H1 (cell line): ENCODE measurements around the gene CACNA1B. TPM values are rescaled to one million over a fixed set of nuclear protein-coding genes. Genes with fewer than 3 reads are reported as not detected.
A peak's percentile ranks its signal among the peaks of the same experiment; 100 is the strongest.
"Not testable (repeated sequence)": the region's sequence is repeated elsewhere in the genome, so short reads cannot be mapped to it uniquely, and the experiment has no call there.

Experiments
- CTCF ChIA-PET: fragments of 300-600 bp; sonication (Branson Sonifier 250); formaldehyde crosslinking; loops from one replicate; lab custom pipeline; 2021; ENCODE audit not compliant: partially characterized antibody; lab: Charles Lee
- POLR2A ChIA-PET: fragments of 300-600 bp; sonication (Branson Sonifier 250); formaldehyde crosslinking; loops from one replicate; lab custom pipeline; 2021; ENCODE audit warnings: inconsistent platforms; ENCODE audit not compliant: partially characterized antibody; lab: Charles Lee
- DNase-seq, 2 experiments: peaks; one replicate each; pipeline versions ENCODE4 v3.0.0 to v3.0.0-alpha.2; 2010 to 2022; ENCODE audit warnings: low spot score in 2 of 2, low read depth in 1 of 2, mixed read lengths in 1 of 2
- FAIRE-seq: peaks from 2 replicates; lab custom pipeline; 2011; peaks lifted over from hg19 to GRCh38; lab: Jason Lieb, UNC
- H2AFZ ChIP-seq: 2 replicates; pipeline ENCODE4 v1.8.1; 2012; ENCODE audit warnings: low read length, inconsistent platforms
- H2AK5ac ChIP-seq: 2 replicates; pipeline ENCODE4 v1.6.1; 2013; ENCODE audit warnings: low read depth, low read length
- H2BK120ac ChIP-seq: replicated peaks from 2 replicates; pipeline ENCODE3; 2013; ENCODE audit warnings: low read depth, low read length, inconsistent platforms
- H2BK12ac ChIP-seq: 2 replicates; pipeline ENCODE4 v1.6.1; 2013; ENCODE audit warnings: low read depth, low read length
- H2BK15ac ChIP-seq: 2 replicates; pipeline ENCODE4 v1.6.1; 2013; ENCODE audit warnings: low read length
- H2BK20ac ChIP-seq: 2 replicates; pipeline ENCODE4 v1.6.1; 2013; ENCODE audit warnings: low read length
- H2BK5ac ChIP-seq: 2 replicates; pipeline ENCODE4 v1.6.1; 2013; ENCODE audit warnings: low read depth, low read length
- H3K14ac ChIP-seq: 2 replicates; pipeline ENCODE4 v1.6.1; 2013; ENCODE audit warnings: inconsistent platforms; ENCODE audit not compliant: insufficient read length
- H3K18ac ChIP-seq: 2 replicates; pipeline ENCODE4 v1.6.1; 2013; ENCODE audit warnings: low read length; ENCODE audit errors: extremely low read depth
- H3K23ac ChIP-seq: 2 replicates; pipeline ENCODE4 v1.6.1; 2013; ENCODE audit warnings: inconsistent platforms; ENCODE audit not compliant: insufficient read length
- H3K23me2 ChIP-seq: 2 replicates; pipeline ENCODE4 v1.6.1; 2013; ENCODE audit warnings: low read depth, low read length
- H3K27ac ChIP-seq: 2 replicates; pipeline ENCODE4 v1.6.1; 2011; ENCODE audit warnings: low read depth, low read length, inconsistent platforms
- H3K27me3 ChIP-seq, 4 experiments: replicated peaks in 1 of 4; 1 replicate in 1 of 4; 2 replicates in 3 of 4; pipeline versions ENCODE4 v1.6.1 to v1.8.1; 2011 to 2013; ENCODE audit warnings: low read length in 3 of 4, mild to moderate bottlenecking in 3 of 4, inconsistent platforms in 2 of 4, mixed read lengths in 2 of 4, moderate library complexity in 1 of 4; ENCODE audit not compliant: control insufficient read depth in 3 of 4, insufficient read depth in 3 of 4; ENCODE audit errors: extremely low read depth in 1 of 4
- H3K36me3 ChIP-seq, 4 experiments: 2 replicates each; pipeline versions ENCODE4 v1.6.1 to v1.8.1; 2011 to 2013; ENCODE audit warnings: mild to moderate bottlenecking in 4 of 4, low read length in 3 of 4, moderate library complexity in 2 of 4, control low read depth in 1 of 4, inconsistent platforms in 1 of 4; ENCODE audit not compliant: insufficient read depth in 4 of 4, control insufficient read depth in 2 of 4
- H3K4ac ChIP-seq: replicated peaks from 2 replicates; pipeline ENCODE3; 2013; ENCODE audit warnings: low read length, low read depth, mixed read lengths, inconsistent platforms; ENCODE audit not compliant: insufficient read length
- H3K4me1 ChIP-seq, 4 experiments: replicated peaks in 1 of 4; 1 replicate in 1 of 4; 2 replicates in 3 of 4; pipeline versions ENCODE4 v1.6.1 to v1.8.1; 2011 to 2013; ENCODE audit warnings: low read length in 3 of 4, inconsistent platforms in 2 of 4, mixed read lengths in 1 of 4; ENCODE audit not compliant: insufficient read depth in 4 of 4, control insufficient read depth in 3 of 4
- H3K4me2 ChIP-seq, 2 experiments: 2 replicates each; pipeline versions ENCODE4 v1.6.1 to v1.8.1; 2011 to 2013; ENCODE audit warnings: low read depth in 2 of 2, low read length in 2 of 2, control low read depth in 1 of 2, inconsistent platforms in 1 of 2, mild to moderate bottlenecking in 1 of 2; ENCODE audit not compliant: insufficient read depth in 1 of 2
- H3K4me3 ChIP-seq, 4 experiments: fragments of 200-600, 300-600 bp in 1 of 4; sonication (generic), shearing (Covaris generic), sonication (Bioruptor Twin) in 1 of 4; 2 replicates each; pipeline versions ENCODE4 v1.5.1 to v1.8.1; 2011 to 2016; ENCODE audit warnings: low read length in 4 of 4, low read depth in 3 of 4, control low read depth in 2 of 4, inconsistent platforms in 2 of 4, mild to moderate bottlenecking in 2 of 4, mixed read lengths in 1 of 4, moderate library complexity in 1 of 4; ENCODE audit not compliant: insufficient read depth in 2 of 4; ENCODE audit errors: extremely low read depth in 1 of 4
- H3K56ac ChIP-seq: replicated peaks from 2 replicates; pipeline ENCODE3; 2013; ENCODE audit warnings: low read depth, mild to moderate bottlenecking, mixed read lengths, low read length, inconsistent platforms; ENCODE audit not compliant: insufficient read length
- H3K79me1 ChIP-seq: 2 replicates; pipeline ENCODE4 v1.6.1; 2013; ENCODE audit warnings: low read depth, low read length, control low read depth
- H3K79me2 ChIP-seq, 2 experiments: 2 replicates each; pipeline versions ENCODE4 v1.6.1 to v1.8.1; 2012 to 2013; ENCODE audit warnings: low read length in 2 of 2, mild to moderate bottlenecking in 2 of 2, inconsistent platforms in 1 of 2; ENCODE audit not compliant: insufficient read depth in 2 of 2, control insufficient read depth in 1 of 2
- H3K9ac ChIP-seq, 4 experiments: replicated peaks in 1 of 4; 1 replicate in 1 of 4; 2 replicates in 3 of 4; pipeline versions ENCODE4 v1.6.1 to v1.8.1; 2011 to 2013; ENCODE audit warnings: low read depth in 3 of 4, low read length in 3 of 4, control low read depth in 2 of 4, mild to moderate bottlenecking in 2 of 4, moderate library complexity in 2 of 4, inconsistent platforms in 1 of 4; ENCODE audit errors: extremely low read depth in 1 of 4
- H3K9me3 ChIP-seq, 2 experiments: 2 replicates each; pipeline versions ENCODE4 v1.6.1 to v1.8.1; 2012 to 2013; ENCODE audit warnings: mild to moderate bottlenecking in 2 of 2, moderate library complexity in 2 of 2, control low read depth in 1 of 2, inconsistent platforms in 1 of 2, low read depth in 1 of 2, low read length in 1 of 2, mixed read lengths in 1 of 2; ENCODE audit not compliant: insufficient read depth in 2 of 2
- H4K20me1 ChIP-seq, 2 experiments: replicated peaks in 1 of 2; 2 replicates each; pipeline versions ENCODE3 to v1.8.1; 2011 to 2013; ENCODE audit warnings: inconsistent platforms in 2 of 2, low read length in 2 of 2, mild to moderate bottlenecking in 1 of 2; ENCODE audit not compliant: insufficient read depth in 2 of 2, control insufficient read depth in 1 of 2
- H4K5ac ChIP-seq: 2 replicates; pipeline ENCODE4 v1.6.1; 2013; ENCODE audit warnings: low read length, low read depth, mixed read lengths, inconsistent platforms; ENCODE audit not compliant: insufficient read length
- H4K8ac ChIP-seq: 2 replicates; pipeline ENCODE4 v1.8.0; 2013; ENCODE audit warnings: mild to moderate bottlenecking, moderate library complexity, low read length, inconsistent platforms; ENCODE audit not compliant: insufficient read depth; ENCODE audit errors: extremely low read depth
- H4K91ac ChIP-seq: replicated peaks from 2 replicates; pipeline ENCODE3; 2013; ENCODE audit warnings: low read length, mixed read lengths, inconsistent platforms; ENCODE audit not compliant: insufficient read length
- WGBS, 2 experiments: shearing (Covaris generic) in 1 of 2; methylation state at CpG; one replicate each; pipeline versions ENCODE4 v1.1.6 to v1.1.7; 2013 to 2015; ENCODE audit warnings: low lambda C conversion rate in 2 of 2, mixed read lengths in 2 of 2, inconsistent platforms in 1 of 2, low coverage in 1 of 2, missing lambda C conversion rate in 1 of 2; ENCODE audit not compliant: insufficient replicate concordance in 2 of 2, insufficient coverage in 1 of 2, insufficient read length in 1 of 2; ENCODE audit errors: extremely low coverage in 1 of 2, missing lambda C conversion rate in 1 of 2; 5-methylcytosine and 5-hydroxymethylcytosine counted together
- polyA plus RNA-seq, 7 experiments: library from polyadenylated mRNA; depleted of rRNA in 3 of 7; stranded (reverse) in 5 of 7; unstranded in 2 of 7; fragments of >200 nt in 5 of 7; fragments of 200-250 nt in 2 of 7; gene quantifications; 1 replicate in 5 of 7; 2 replicates in 1 of 7; 4 replicates in 1 of 7; pipeline versions ENCODE4 v1.2.1 to v1.2.3, GENCODE V29; 2011 to 2013; ENCODE audit warnings: missing spikeins in 2 of 7, mixed read lengths in 2 of 7
- total RNA-seq: library from RNA; stranded (reverse); fragmentation: NEBNext Ultra II Directional; extraction: Animal tissue kit (Norgen Biotek cat#: 25700); gene quantifications from 2 replicates; pipeline ENCODE4 v1.2.1, GENCODE V29; 2021

The CACNA1B gene
- total and polyA plus RNA-seq, 2 of the 8 experiments (the other 6 are each of a cell fraction or from before 2014, with no cell fraction given) = 1.5 to 5.7 TPM

GRCh38 chr9:137883977-137884376 is 6.4 kb downstream of the CACNA1B start:
- H2AFZ ChIP-seq, H3K27ac ChIP-seq, H2BK5ac ChIP-seq, H3K18ac ChIP-seq, H3K4me2 ChIP-seq, H3K14ac ChIP-seq, H4K5ac ChIP-seq, H4K91ac ChIP-seq, H3K27me3 ChIP-seq, H3K56ac ChIP-seq, CTCF ChIA-PET, H3K4ac ChIP-seq, H2BK120ac ChIP-seq, H3K79me1 ChIP-seq, H2BK20ac ChIP-seq, H3K36me3 ChIP-seq, H2BK15ac ChIP-seq, DNase-seq, H3K23ac ChIP-seq, H2AK5ac ChIP-seq, H3K23me2 ChIP-seq, H3K79me2 ChIP-seq, H2BK12ac ChIP-seq, H4K8ac ChIP-seq, H3K4me1 ChIP-seq, H3K4me3 ChIP-seq, POLR2A ChIA-PET, H3K9ac ChIP-seq, FAIRE-seq: not testable (repeated sequence)
- 100% methylated on average over 1 of the region's 6 CpGs; no CpG with 5 or more reads in 1 of the 2 experiments for WGBS, 2 experiments
- Histone ChIP-seq H4K20me1 (peaks cover 0 to 19% of the 10 kb centered on the region in 2 experiments), H3K9me3 (peaks cover 2 to 44% of the 10 kb centered on the region in 2 experiments; a peak in 3 of 4 replicates)

GRCh38 chr9:137884547-137884946 is 7.0 kb downstream of the CACNA1B start:
- CTCF ChIA-PET, H3K27ac ChIP-seq, H4K5ac ChIP-seq, H2BK15ac ChIP-seq, H3K4me2 ChIP-seq, H2BK120ac ChIP-seq, H4K91ac ChIP-seq, H3K27me3 ChIP-seq, POLR2A ChIA-PET, H3K23me2 ChIP-seq, H3K56ac ChIP-seq, H2AK5ac ChIP-seq, H3K18ac ChIP-seq, H3K23ac ChIP-seq, H2AFZ ChIP-seq, H2BK12ac ChIP-seq, H3K79me1 ChIP-seq, H3K14ac ChIP-seq, H3K4me3 ChIP-seq, H3K4ac ChIP-seq, H3K79me2 ChIP-seq, H2BK5ac ChIP-seq, H3K36me3 ChIP-seq, H3K9ac ChIP-seq, H3K4me1 ChIP-seq, H4K8ac ChIP-seq, H2BK20ac ChIP-seq: not testable (repeated sequence)
- H3K9me3 ChIP-seq = peaks cover 2 to 40% of the 10 kb centered on the region in 2 experiments; a peak in 3 of 4 replicates
- peak in 1 of 2 experiments; percentile 67 for DNase-seq
- peak; percentile 39 for FAIRE-seq
- WGBS, 2 experiments = 86% methylated on average over 5 of the region's 7 CpGs; no CpG with 5 or more reads in 1 of the 2 experiments
- H4K20me1 ChIP-seq = peaks cover 0 to 14% of the 10 kb centered on the region in 2 experiments
